Type B pancreatic cell (in vitro differentiated cells): ENCODE measurements around the gene RAB11A. TPM values are rescaled to one million over a fixed set of nuclear protein-coding genes. Genes with fewer than 3 reads are reported as not detected.

Source experiments
- DNase-seq: peaks from one replicate; pipeline ENCODE4 v3.0.0; 2021; ENCODE audit warnings: mixed read lengths; ENCODE audit not compliant: unreplicated experiment; ENCODE audit errors: extremely low spot score
- H3K27ac Mint-ChIP-seq: 2 replicates; pipeline ENCODE4 v1.8.0; 2021; ENCODE audit warnings: mild to moderate bottlenecking, mixed read lengths
- H3K27me3 Mint-ChIP-seq: 2 replicates; pipeline ENCODE4 v1.8.0; 2021; ENCODE audit warnings: mixed read lengths
- H3K36me3 Mint-ChIP-seq: 2 replicates; pipeline ENCODE4 v1.8.0; 2021; ENCODE audit warnings: mixed read lengths
- H3K4me1 Mint-ChIP-seq: one replicate; pipeline ENCODE4 v1.8.0; 2021; ENCODE audit warnings: mixed read lengths; ENCODE audit not compliant: unreplicated experiment
- H3K4me3 Mint-ChIP-seq: 2 replicates; pipeline ENCODE4 v1.8.0; 2021; ENCODE audit warnings: mild to moderate bottlenecking, mixed read lengths
- H3K9me3 Mint-ChIP-seq: 2 replicates; pipeline ENCODE4 v1.8.0; 2021; ENCODE audit warnings: mixed read lengths
- total RNA-seq: library from RNA; stranded (reverse); gene quantifications from 2 replicates; pipeline ENCODE4 v1.2.1, GENCODE V29; 2021; ENCODE audit warnings: low replicate concordance
- TF ChIP-seq, protein P1 (sequence below): fragments of 200-600 bp; sonication (generic); conservative IDR thresholded peaks from 2 replicates; pipeline ENCODE4 v1.5.0; 2021; ENCODE audit warnings: antibody characterized with exemption, mild to moderate bottlenecking

Gene RAB11A
- total RNA-seq, 1 donor from 2014 or later, result 266 TPM

DNA sequence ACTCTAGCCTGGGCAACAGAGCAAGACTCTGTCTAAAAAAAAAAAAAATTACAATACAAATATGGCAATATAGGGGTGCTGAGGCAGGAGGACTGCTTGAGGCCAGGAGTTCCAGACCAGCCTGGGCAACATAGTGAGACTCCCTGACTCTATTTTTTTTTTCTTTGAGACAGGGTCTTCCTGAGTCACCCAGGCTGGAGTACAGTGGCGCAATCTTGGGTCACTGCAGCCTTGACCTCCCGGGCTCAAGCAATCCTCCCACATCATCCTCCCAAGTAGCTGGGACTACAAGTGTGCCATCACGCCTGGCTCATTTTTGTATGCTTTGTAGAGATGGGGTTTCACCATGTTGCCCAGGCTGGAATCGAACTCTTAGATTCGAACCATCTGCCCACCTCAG, 17.3 kb upstream of the RAB11A start:
- H3K36me3 Mint-ChIP-seq, result no peaks in the 10 kb centered on the region
- no peaks in the 10 kb centered on the region for H3K27me3 Mint-ChIP-seq
- DNase-seq, result no peak
- no peaks in the 10 kb centered on the region for H3K9me3 Mint-ChIP-seq
- no peaks in the 10 kb centered on the region for H3K4me1 Mint-ChIP-seq
- TF ChIP-seq, protein P1, sequence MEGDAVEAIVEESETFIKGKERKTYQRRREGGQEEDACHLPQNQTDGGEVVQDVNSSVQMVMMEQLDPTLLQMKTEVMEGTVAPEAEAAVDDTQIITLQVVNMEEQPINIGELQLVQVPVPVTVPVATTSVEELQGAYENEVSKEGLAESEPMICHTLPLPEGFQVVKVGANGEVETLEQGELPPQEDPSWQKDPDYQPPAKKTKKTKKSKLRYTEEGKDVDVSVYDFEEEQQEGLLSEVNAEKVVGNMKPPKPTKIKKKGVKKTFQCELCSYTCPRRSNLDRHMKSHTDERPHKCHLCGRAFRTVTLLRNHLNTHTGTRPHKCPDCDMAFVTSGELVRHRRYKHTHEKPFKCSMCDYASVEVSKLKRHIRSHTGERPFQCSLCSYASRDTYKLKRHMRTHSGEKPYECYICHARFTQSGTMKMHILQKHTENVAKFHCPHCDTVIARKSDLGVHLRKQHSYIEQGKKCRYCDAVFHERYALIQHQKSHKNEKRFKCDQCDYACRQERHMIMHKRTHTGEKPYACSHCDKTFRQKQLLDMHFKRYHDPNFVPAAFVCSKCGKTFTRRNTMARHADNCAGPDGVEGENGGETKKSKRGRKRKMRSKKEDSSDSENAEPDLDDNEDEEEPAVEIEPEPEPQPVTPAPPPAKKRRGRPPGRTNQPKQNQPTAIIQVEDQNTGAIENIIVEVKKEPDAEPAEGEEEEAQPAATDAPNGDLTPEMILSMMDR, result no peak
- no peak overlapping the region for H3K27ac Mint-ChIP-seq
- H3K4me3 Mint-ChIP-seq, result no peak overlapping the region

- Mint-ChIP-seq H3K27me3 (no peaks in the 10 kb centered on the region), H3K4me3 (no peak overlapping the region), H3K9me3 (no peaks in the 10 kb centered on the region), H3K4me1 (peaks cover 7% of the 10 kb centered on the region), H3K36me3 (no peaks in the 10 kb centered on the region), H3K27ac (no peak overlapping the region)
- DNase-seq, result no peak
- TF ChIP-seq, protein P1, result peak; percentile 88
Observed at GRCh38 chr15:65856821-65857455, 12.4 kb upstream of the RAB11A start.

- Mint-ChIP-seq H3K27ac (no peak overlapping the region), H3K4me1 (peaks cover 7% of the 10 kb centered on the region), H3K36me3 (no peaks in the 10 kb centered on the region), H3K4me3 (no peak overlapping the region), H3K27me3 (no peaks in the 10 kb centered on the region), H3K9me3 (no peaks in the 10 kb centered on the region)
- DNase-seq, result no peak
- TF ChIP-seq, protein P1, result no peak
Observed at GRCh38 chr15:65857718-65858402, 11.4 kb upstream of the RAB11A start.

GRCh38 chr15:65862682-65863081, 6.6 kb upstream of the RAB11A start:
- no peaks in the 10 kb centered on the region for H3K27me3 Mint-ChIP-seq
- no peaks in the 10 kb centered on the region for H3K36me3 Mint-ChIP-seq
- peaks cover 7% of the 10 kb centered on the region for H3K4me1 Mint-ChIP-seq
- H3K27ac Mint-ChIP-seq, result no peak overlapping the region
- TF ChIP-seq, protein P1, result peak; percentile 70
- no peak overlapping the region for H3K4me3 Mint-ChIP-seq
- no peak for DNase-seq
- no peaks in the 10 kb centered on the region for H3K9me3 Mint-ChIP-seq

GRCh38 chr15:65863106-65863505, 6.2 kb upstream of the RAB11A start:
- Mint-ChIP-seq H3K4me3 (no peak overlapping the region), H3K27ac (no peak overlapping the region), H3K27me3 (no peaks in the 10 kb centered on the region), H3K9me3 (no peaks in the 10 kb centered on the region), H3K4me1 (peaks cover 2% of the 10 kb centered on the region), H3K36me3 (no peaks in the 10 kb centered on the region)
- DNase-seq, result no peak
- TF ChIP-seq, protein P1, result no peak
